DMS 273 (cell line): ENCODE measurements around the gene TSPOAP1.

Source experiments
- DNase-seq: peaks from one replicate; lab custom pipeline; 2025; ENCODE audit not compliant: unreplicated experiment; lab: John Stamatoyannopoulos, UW

Gene TSPOAP1

DNA sequence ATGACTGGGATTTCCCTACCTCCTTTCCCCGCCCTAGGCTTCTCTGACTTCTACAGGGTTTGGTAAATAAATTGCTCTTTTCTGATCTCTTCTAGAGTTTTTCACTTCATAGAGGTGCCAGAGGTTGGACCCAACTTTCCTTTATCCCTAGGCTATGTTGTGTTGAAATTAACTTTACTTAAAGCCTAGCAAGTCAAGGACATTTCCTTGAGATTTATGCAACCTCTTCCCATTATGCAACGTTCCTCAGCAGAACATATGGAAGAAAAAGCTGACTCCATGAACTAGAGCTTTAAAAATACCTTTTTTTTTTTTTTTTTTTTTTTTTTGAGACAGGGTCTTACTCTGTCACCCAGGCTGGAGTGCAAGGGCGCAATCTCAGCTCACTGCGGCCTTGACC is 63.3 kb downstream of the TSPOAP1 start:
- no peak for DNase-seq

DNA sequence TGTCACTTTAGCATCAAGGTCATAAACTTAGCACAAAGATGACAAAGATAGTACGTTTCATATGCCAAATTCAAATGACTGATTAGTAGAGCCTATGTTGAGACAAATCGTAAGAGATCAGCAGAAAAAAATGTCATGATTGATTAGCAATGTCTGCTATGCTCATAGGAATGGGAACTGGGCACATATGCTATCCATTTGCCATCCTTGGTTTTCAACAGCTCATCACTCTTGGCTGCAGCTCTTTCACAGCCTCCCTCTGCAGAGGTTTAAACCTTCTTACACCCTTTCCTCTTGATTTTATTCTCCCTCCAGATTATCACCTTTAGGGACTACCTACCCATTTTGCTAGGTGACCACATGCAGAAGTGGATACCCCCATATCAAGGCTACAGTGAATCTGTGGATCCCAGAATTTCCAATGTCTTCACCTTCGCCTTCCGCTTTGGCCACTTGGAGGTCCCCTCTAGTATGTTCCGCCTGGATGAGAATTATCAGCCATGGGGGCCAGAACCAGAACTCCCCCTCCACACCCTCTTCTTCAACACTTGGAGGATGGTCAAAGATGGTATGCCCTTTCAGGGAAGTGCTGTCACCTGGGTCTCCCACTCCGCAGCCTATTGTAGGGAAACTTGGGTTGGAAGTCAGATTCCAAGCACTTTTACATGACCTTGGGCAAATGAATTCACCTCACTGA is 64.0 kb downstream of the TSPOAP1 start:
- DNase-seq: no peak

DNA sequence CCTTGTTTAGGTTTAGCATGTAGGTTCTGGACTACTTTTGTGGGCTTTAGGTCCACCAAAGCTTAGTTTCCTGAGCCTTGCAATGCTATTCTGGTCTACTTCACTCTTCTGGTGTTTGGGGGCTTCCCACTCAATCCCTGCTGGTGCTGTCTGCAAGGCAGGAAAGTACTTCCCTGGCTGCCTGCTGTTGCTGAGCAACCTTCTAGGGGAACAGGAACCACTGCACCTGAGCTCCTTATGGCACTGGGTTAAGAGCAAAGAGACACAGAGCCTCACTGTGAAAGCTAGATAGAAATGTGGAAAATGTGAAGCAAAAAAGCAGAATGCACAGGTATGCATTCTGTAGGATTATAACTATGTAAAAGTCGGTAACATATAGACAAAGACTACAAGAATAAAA is 64.8 kb downstream of the TSPOAP1 start:
- DNase-seq: no peak

DNA sequence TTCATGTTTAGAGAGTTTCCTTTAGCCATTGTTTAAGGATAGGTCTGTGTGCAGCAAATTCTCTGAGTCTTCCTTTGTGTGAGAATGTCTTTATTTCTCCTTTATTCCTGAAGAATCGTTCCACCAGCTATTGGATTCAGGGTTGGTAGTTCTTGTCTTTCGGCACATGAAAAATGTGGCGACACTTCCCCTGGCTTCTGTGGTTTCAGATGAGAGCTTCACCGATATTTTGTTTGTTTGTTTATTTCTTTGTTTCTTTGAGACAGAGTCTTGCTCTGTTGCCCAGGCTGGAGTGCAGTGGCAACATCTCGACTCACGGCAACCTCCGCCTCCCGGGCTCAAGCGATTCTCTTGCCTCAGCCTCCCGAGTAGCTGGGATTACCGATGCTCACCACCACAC is 66.4 kb downstream of the TSPOAP1 start:
- no peak for DNase-seq

DNA sequence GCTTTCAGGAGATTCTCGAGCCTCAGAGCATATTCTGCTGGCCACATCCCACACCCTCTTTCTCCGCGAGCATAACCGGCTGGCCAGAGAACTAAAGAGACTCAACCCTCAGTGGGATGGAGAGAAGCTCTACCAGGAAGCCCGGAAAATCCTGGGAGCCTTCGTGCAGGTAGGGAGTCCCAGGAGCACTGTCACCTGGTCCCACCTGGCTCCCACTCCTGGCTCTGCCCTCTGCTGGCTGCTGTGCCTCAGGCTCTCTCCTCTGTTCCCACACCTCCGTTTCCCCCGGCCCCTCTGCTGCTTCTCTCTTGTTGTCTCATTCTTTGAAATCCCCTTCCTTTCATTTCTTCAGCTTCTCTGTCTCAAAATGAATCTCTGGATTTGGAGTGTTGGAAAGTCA is 73.8 kb downstream of the TSPOAP1 start:
- no peak for DNase-seq

DNA sequence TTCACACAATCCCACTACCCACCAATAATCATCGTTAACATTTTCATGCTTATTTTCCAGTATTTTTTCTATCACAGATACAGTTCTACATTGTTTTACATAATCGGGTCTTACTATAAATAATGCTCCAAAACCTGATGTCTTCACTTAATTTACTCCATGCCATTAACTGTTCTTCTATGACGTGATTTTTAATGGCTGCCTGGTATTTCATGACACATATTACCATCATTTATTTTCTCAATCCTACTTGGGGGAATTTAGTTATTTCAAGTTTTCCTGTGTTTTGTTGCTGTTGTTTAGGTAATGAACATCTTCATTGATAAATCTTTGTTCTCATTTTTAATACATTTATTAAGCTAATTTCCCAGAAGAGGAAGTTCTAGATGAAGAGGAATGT is 75.5 kb downstream of the TSPOAP1 start:
- no peak for DNase-seq

DNA sequence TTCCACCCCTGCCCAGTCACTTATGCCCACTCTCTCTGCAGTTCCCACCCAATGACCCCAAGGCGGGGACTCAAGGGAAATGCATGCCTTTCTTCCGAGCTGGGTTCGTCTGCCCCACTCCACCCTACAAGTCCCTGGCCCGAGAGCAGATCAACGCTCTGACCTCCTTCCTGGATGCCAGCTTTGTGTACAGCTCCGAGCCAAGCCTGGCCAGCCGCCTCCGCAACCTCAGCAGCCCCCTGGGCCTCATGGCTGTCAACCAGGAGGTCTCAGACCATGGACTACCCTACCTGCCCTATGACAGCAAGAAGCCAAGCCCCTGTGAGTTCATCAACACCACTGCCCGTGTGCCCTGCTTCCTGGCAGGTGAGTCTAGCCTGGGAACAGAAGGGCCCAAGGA is 76.5 kb downstream of the TSPOAP1 start:
- no peak for DNase-seq
